Peyer's patch (tissue), 4 donors: ENCODE measurements around the gene RPL11.

ENCODE experiments used
- POLR2A ChIP-seq, 2 donors: fragments of 450-650 bp; IDR thresholded peaks; one replicate each; pipeline ENCODE4 v1.5.1; 2017; ENCODE audit warnings: antibody characterized with exemption in 2 of 2, mild to moderate bottlenecking in 2 of 2, moderate library complexity in 2 of 2
- TF ChIP-seq, protein P1 (sequence below), 6 experiments: fragments of 450-650 bp in 4 of 6; fragments of 200-600 bp in 2 of 6; sonication (generic) in 1 of 6; IDR thresholded peaks; one replicate each; pipeline ENCODE4 v1.5.1; 2017 to 2019; ENCODE audit warnings: antibody characterized with exemption in 6 of 6, mild to moderate bottlenecking in 3 of 6, moderate library complexity in 1 of 6

- TF ChIP-seq, protein P1, sequence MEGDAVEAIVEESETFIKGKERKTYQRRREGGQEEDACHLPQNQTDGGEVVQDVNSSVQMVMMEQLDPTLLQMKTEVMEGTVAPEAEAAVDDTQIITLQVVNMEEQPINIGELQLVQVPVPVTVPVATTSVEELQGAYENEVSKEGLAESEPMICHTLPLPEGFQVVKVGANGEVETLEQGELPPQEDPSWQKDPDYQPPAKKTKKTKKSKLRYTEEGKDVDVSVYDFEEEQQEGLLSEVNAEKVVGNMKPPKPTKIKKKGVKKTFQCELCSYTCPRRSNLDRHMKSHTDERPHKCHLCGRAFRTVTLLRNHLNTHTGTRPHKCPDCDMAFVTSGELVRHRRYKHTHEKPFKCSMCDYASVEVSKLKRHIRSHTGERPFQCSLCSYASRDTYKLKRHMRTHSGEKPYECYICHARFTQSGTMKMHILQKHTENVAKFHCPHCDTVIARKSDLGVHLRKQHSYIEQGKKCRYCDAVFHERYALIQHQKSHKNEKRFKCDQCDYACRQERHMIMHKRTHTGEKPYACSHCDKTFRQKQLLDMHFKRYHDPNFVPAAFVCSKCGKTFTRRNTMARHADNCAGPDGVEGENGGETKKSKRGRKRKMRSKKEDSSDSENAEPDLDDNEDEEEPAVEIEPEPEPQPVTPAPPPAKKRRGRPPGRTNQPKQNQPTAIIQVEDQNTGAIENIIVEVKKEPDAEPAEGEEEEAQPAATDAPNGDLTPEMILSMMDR (IDR thresholded peaks at IDR 0.05): no peak
- TF ChIP-seq POLR2A (IDR thresholded peaks at IDR 0.05): no peak
Observed at GRCh38 chr1:23646541-23646940, 45.1 kb upstream of the RPL11 start.
